Measurements from ENCODE around the gene DNM1. TPM values are rescaled to one million over a fixed set of nuclear protein-coding genes. Genes with fewer than 3 reads are reported as not detected.

Gene DNM1
- total and polyA plus RNA-seq, 7 donors: 0.46 to 40.2 (median 9.3) TPM

DNA sequence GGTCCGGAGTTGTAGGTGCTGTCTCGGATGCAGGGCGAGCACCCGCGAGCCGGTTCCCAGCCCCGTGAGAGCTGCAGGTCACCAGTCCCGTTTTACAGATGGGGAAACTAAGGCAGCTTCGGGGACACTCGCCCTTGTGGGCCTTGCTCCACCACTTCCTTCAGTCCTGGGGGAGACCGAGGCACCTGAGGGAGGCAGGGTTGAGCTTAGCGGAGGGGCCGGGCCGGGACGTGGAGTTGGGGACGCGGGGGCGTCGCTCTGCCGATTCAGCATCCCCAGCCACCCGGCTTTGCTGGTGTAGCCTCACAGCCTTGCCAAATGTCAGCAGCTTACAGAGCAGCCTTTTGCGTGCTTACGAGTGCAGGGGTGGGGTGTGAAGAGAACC is 42.6 kb upstream of the DNM1 start:
- H3K9me3 ChIP-seq: no peaks in the 10 kb centered on the region
- TF ChIP-seq POLR2A (IDR thresholded peaks at IDR 0.05) (no peak), EP300 (IDR thresholded peaks at IDR 0.05) (no peak), POLR2AphosphoS5 (IDR thresholded peaks at IDR 0.05) (no peak), CTCF (IDR thresholded peaks at IDR 0.05) (no peak)
- H3K4me3 ChIP-seq: peak overlapping the region; percentile 49 to 73 (median 66)
- intact Hi-C loops (cut with DNase I): no loop called here
- peaks cover under 1 to 29% (median 15%) of the 10 kb centered on the region in 4 donors for H3K36me3 ChIP-seq
- 1% methylated on average over 23 of the region's 23 CpGs for WGBS, 2 donors
- no peaks in the 10 kb centered on the region for H3K27me3 ChIP-seq
- DNase-seq: no peak
- peaks cover 0 to 26% (median 16%) of the 10 kb centered on the region in 4 donors for H3K4me1 ChIP-seq
- H3K27ac ChIP-seq: peak overlapping the region; percentile 68 to 75 (median 69)

DNA sequence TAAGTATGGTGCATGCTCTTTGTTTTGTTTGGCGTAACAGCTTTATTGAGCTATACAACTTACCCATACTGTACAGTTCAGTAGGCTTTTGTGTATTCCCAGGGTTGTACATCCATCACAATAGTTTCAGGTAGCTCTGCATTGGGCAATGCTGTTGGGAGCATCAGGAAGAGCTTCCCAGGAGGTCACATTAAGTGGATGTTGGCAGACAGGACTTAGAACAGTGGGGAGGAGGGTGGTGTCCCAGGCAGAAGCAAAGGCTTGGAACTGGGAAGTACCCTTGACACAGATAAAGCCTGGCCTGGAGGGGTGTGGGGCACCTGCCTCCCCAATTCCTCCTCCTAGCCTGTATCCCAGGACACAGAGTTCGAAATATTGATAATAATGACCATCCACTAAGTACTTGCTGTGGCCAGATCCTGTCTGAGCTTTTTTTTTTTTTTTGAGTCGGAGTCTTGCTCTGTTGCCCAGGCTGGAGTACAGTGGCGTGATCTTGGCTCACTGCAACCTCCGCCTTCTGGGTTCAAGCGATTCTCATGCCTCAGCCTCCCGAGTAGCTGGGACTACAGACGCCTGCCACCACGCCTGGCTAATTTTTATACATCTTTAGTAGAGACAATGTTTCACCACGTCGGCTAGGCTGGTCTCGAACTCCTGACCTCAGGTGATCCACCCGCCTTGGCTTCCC is 41.8 kb upstream of the DNM1 start:
- intact Hi-C loops (cut with DNase I): no loop called here
- H3K27me3 ChIP-seq: no peaks in the 10 kb centered on the region
- no peak for TF ChIP-seq POLR2AphosphoS5 (IDR thresholded peaks at IDR 0.05)
- no peak for TF ChIP-seq CTCF (IDR thresholded peaks at IDR 0.05)
- no peak for TF ChIP-seq POLR2A (IDR thresholded peaks at IDR 0.05)
- TF ChIP-seq EP300 (IDR thresholded peaks at IDR 0.05): no peak
- H3K27ac ChIP-seq: no peak overlapping the region
- H3K4me3 ChIP-seq: no peak overlapping the region
- no peak for DNase-seq
- 89 to 92% methylated on average over 13 of the region's 13 CpGs for whole genome bisulfite sequencing, 2 donors
- H3K9me3 ChIP-seq: no peaks in the 10 kb centered on the region
- H3K36me3 ChIP-seq: peaks cover 8 to 37% (median 19%) of the 10 kb centered on the region in 4 donors
- peaks cover 0 to 26% (median 16%) of the 10 kb centered on the region in 4 donors for H3K4me1 ChIP-seq

DNA sequence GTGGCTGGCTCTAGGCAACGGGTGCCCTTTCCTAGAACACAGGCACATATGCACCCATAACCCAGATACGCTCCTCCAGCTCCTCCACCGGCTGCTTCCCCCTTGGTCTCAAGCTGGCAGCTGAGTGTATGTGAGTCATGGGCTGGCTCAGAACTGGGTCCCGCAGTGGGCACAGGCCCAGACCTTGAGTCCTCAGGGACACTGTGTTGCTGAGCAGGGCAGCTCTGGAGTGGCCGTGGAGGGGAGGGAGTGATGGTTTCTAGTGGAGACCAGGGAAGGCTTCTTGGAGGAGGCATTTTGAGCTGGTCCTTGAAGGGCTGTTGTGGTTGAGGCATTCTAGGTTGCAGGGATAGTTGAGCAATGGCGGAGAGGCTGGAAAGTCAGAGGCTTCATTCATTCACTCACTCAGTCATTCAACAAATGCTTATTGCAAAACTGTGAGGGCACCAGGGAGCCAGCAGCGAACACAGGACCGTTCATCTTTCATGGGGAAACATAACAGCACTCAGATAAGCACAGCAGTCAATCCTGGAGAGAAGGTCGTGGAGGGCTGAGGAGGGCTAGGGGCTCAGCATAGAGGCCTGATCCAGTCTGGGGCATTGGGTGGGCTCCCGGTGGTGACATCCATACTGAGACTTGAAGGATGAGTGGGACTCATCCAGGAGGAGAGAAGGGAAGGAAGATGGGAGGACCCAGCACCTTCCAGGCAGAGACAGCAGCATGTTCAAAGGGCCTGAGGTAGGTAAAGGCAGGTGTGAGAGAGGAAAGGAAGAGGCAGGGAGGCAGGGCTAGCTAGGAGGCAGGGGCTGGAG is 40.8 kb upstream of the DNM1 start:
- no peak overlapping the region for H3K4me3 ChIP-seq
- 90% methylated on average over 10 of the region's 10 CpGs for WGBS, 2 donors
- no peak for DNase-seq

GRCh38 chr9:128163027-128163515 is 40.1 kb upstream of the DNM1 start:
- Histone ChIP-seq H3K36me3 (peaks cover 24 to 54% (median 34%) of the 10 kb centered on the region in 4 donors), H3K9me3 (no peaks in the 10 kb centered on the region), H3K27ac (no peak overlapping the region), H3K4me1 (peaks cover 0 to 26% (median 16%) of the 10 kb centered on the region in 4 donors), H3K27me3 (no peaks in the 10 kb centered on the region), H3K4me3 (no peak overlapping the region)
- DNase-seq: no peak
- WGBS, 2 donors: 94 to 95% methylated on average over 6 of the region's 6 CpGs
- TF ChIP-seq EP300 (IDR thresholded peaks at IDR 0.05) (no peak), POLR2A (IDR thresholded peaks at IDR 0.05) (no peak), CTCF (IDR thresholded peaks at IDR 0.05) (no peak), POLR2AphosphoS5 (IDR thresholded peaks at IDR 0.05) (no peak)
- intact Hi-C loops (cut with DNase I): no loop called here

More for the DNA sequence above, 40.8 kb upstream of the DNM1 start:
- H3K9me3 ChIP-seq: no peaks in the 10 kb centered on the region
- H3K4me1 ChIP-seq: peaks cover 0 to 26% (median 16%) of the 10 kb centered on the region in 4 donors
- TF ChIP-seq CTCF (IDR thresholded peaks at IDR 0.05): no peak
- TF ChIP-seq POLR2AphosphoS5 (IDR thresholded peaks at IDR 0.05): no peak
- no peak for TF ChIP-seq EP300 (IDR thresholded peaks at IDR 0.05)
- no peak for TF ChIP-seq POLR2A (IDR thresholded peaks at IDR 0.05)
- H3K36me3 ChIP-seq: peaks cover 19 to 47% (median 29%) of the 10 kb centered on the region in 4 donors
- intact Hi-C loops (cut with DNase I): no loop called here
- H3K27me3 ChIP-seq: no peaks in the 10 kb centered on the region
- H3K27ac ChIP-seq: peak overlapping the region in 1 of 4 donors; percentile 21
